ENCODE results near the gene POU2AF1.

POU2AF1 gene

DNA sequence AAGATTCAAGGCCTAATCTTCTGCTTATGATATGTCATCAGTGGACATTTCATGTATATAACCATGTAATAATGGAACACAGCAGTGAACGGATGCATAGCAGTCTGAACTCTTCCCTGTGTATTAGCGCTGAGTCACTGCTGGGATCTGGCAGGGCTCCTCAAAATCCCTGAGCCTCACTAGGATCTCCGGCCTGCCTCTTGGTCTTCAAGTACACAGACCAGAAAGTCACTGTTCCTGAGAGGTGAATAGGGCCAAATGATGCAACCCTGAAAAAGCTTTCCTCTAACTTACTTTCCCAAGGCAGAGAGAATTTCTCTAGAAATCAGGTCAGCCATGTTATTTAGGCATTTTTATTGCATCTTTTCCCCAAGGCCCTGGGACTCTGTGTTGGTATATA, 35.0 kb downstream of the POU2AF1 start:
- H2AFZ ChIP-seq (ENCODE audit: low read length): no peak overlapping the region
- TF ChIP-seq, protein P1, sequence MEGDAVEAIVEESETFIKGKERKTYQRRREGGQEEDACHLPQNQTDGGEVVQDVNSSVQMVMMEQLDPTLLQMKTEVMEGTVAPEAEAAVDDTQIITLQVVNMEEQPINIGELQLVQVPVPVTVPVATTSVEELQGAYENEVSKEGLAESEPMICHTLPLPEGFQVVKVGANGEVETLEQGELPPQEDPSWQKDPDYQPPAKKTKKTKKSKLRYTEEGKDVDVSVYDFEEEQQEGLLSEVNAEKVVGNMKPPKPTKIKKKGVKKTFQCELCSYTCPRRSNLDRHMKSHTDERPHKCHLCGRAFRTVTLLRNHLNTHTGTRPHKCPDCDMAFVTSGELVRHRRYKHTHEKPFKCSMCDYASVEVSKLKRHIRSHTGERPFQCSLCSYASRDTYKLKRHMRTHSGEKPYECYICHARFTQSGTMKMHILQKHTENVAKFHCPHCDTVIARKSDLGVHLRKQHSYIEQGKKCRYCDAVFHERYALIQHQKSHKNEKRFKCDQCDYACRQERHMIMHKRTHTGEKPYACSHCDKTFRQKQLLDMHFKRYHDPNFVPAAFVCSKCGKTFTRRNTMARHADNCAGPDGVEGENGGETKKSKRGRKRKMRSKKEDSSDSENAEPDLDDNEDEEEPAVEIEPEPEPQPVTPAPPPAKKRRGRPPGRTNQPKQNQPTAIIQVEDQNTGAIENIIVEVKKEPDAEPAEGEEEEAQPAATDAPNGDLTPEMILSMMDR (conservative IDR thresholded peaks at IDR 0.05; ENCODE audit: low read length): no peak
- TF ChIP-seq EZH2phosphoT487 (IDR thresholded peaks at IDR 0.05; ENCODE audit: borderline replicate concordance): no peak

DNA sequence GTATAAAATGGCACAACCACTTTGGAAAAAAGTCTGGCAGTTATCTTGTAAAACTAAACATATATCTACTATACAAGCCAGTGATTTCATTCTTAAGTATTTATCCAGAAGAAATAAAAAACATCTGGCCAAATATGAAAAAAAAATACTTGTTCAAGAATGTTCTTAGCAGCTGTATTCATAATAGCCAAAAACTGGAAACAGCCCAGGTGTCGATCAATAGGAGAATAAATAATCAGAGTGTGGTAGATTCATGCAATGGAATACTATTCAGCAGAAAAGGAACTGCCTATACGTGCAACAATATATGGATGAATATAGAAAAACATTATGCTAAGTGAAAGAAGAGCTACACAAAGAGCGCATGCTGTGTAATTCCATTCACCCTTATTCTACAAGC, 36.7 kb downstream of the POU2AF1 start:
- Histone ChIP-seq H4K20me1 (ENCODE audit: insufficient read depth, low read length, poor library complexity, severe bottlenecking) (no peaks in the 10 kb centered on the region), H3K79me2 (ENCODE audit: insufficient read depth, low read length) (no peaks in the 10 kb centered on the region), H3K9me3 (ENCODE audit: insufficient read depth, low read depth, low read length) (peaks cover 8% of the 10 kb centered on the region), H3K27me3 (ENCODE audit: insufficient read depth, low read length, poor library complexity, severe bottlenecking) (no peaks in the 10 kb centered on the region), H3K36me3 (ENCODE audit: insufficient read depth, low read length) (no peaks in the 10 kb centered on the region), H3K4me2 (ENCODE audit: low read depth, low read length, poor library complexity, severe bottlenecking) (no peak overlapping the region), H3K4me3 (ENCODE audit: low read length, poor library complexity, severe bottlenecking) (no peak overlapping the region), H3K9me2 (replicated peaks; ENCODE audit: low read depth, low read length) (no peaks in the 10 kb centered on the region), H3F3A (ENCODE audit: low read depth) (no peaks in the 10 kb centered on the region), H3K4me1 (ENCODE audit: insufficient read depth, low read length, poor library complexity, severe bottlenecking) (no peaks in the 10 kb centered on the region), H2AFZ (ENCODE audit: low read length) (no peak overlapping the region), H3K9ac (ENCODE audit: low read depth, low read length, poor library complexity, severe bottlenecking) (no peak overlapping the region)
- no peak for TF ChIP-seq EZH2phosphoT487 (IDR thresholded peaks at IDR 0.05; ENCODE audit: borderline replicate concordance)

More for the DNA sequence above, 35.0 kb downstream of the POU2AF1 start:
- Histone ChIP-seq H3K4me3 (ENCODE audit: low read length, poor library complexity, severe bottlenecking) (no peak overlapping the region), H3K36me3 (ENCODE audit: insufficient read depth, low read length) (no peaks in the 10 kb centered on the region), H3K27me3 (ENCODE audit: insufficient read depth, low read length, poor library complexity, severe bottlenecking) (no peaks in the 10 kb centered on the region), H3K9me2 (replicated peaks; ENCODE audit: low read depth, low read length) (no peaks in the 10 kb centered on the region), H3K4me2 (ENCODE audit: low read depth, low read length, poor library complexity, severe bottlenecking) (no peak overlapping the region), H3F3A (ENCODE audit: low read depth) (no peaks in the 10 kb centered on the region), H3K79me2 (ENCODE audit: insufficient read depth, low read length) (no peaks in the 10 kb centered on the region), H3K9ac (ENCODE audit: low read depth, low read length, poor library complexity, severe bottlenecking) (no peak overlapping the region), H4K20me1 (ENCODE audit: insufficient read depth, low read length, poor library complexity, severe bottlenecking) (no peaks in the 10 kb centered on the region), H3K4me1 (ENCODE audit: insufficient read depth, low read length, poor library complexity, severe bottlenecking) (no peaks in the 10 kb centered on the region), H3K9me3 (ENCODE audit: insufficient read depth, low read depth, low read length) (peaks cover 8% of the 10 kb centered on the region)

DNA sequence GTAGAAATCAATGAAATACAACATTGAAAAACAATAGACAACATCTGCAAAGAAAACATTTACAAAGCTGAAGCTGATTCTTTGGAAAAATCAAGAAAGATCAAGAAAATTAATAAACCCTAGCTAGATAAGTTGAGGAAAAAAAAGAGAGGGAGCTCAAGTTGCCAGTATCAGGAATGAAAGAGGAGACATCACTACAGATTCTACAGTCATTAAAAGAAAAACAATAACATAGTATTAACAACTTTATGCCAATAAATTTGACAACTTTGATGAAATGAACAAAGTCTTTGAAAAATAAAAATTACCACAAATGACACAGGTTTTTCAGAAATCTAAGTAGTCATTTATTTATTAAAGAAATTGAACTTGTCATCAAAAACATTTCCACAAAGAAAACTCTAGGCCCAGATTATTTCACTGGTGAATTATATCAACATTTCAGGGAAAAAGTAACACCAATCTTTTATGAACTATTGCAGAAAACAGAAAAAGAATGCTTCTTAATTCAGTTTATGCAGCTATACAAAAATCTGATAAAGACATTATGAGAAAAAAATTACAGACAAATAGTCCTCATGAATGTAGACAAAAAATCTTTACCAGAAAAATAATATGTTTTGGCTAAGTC, 39.2 kb downstream of the POU2AF1 start:
- TF ChIP-seq, protein P1 (conservative IDR thresholded peaks at IDR 0.05; ENCODE audit: low read length): no peak
- TF ChIP-seq EZH2phosphoT487 (IDR thresholded peaks at IDR 0.05; ENCODE audit: borderline replicate concordance): no peak
- Histone ChIP-seq H3K4me3 (ENCODE audit: low read length, poor library complexity, severe bottlenecking) (no peak overlapping the region), H4K20me1 (ENCODE audit: insufficient read depth, low read length, poor library complexity, severe bottlenecking) (no peaks in the 10 kb centered on the region), H3F3A (ENCODE audit: low read depth) (no peaks in the 10 kb centered on the region), H2AFZ (ENCODE audit: low read length) (no peak overlapping the region), H3K9ac (ENCODE audit: low read depth, low read length, poor library complexity, severe bottlenecking) (no peak overlapping the region), H3K9me3 (ENCODE audit: insufficient read depth, low read depth, low read length) (peaks cover 8% of the 10 kb centered on the region), H3K4me2 (ENCODE audit: low read depth, low read length, poor library complexity, severe bottlenecking) (no peak overlapping the region), H3K4me1 (ENCODE audit: insufficient read depth, low read length, poor library complexity, severe bottlenecking) (no peaks in the 10 kb centered on the region), H3K36me3 (ENCODE audit: insufficient read depth, low read length) (no peaks in the 10 kb centered on the region), H3K9me2 (replicated peaks; ENCODE audit: low read depth, low read length) (no peaks in the 10 kb centered on the region), H3K79me2 (ENCODE audit: insufficient read depth, low read length) (no peaks in the 10 kb centered on the region), H3K27me3 (ENCODE audit: insufficient read depth, low read length, poor library complexity, severe bottlenecking) (no peaks in the 10 kb centered on the region)
